ENCODE data around the gene UQCC5. TPM values are rescaled to one million over a fixed set of nuclear protein-coding genes. Genes with fewer than 3 reads are reported as not detected.

The UQCC5 gene
- total RNA-seq, 2 donors from 2014 or later = 3.0 to 16.5 TPM

DNA sequence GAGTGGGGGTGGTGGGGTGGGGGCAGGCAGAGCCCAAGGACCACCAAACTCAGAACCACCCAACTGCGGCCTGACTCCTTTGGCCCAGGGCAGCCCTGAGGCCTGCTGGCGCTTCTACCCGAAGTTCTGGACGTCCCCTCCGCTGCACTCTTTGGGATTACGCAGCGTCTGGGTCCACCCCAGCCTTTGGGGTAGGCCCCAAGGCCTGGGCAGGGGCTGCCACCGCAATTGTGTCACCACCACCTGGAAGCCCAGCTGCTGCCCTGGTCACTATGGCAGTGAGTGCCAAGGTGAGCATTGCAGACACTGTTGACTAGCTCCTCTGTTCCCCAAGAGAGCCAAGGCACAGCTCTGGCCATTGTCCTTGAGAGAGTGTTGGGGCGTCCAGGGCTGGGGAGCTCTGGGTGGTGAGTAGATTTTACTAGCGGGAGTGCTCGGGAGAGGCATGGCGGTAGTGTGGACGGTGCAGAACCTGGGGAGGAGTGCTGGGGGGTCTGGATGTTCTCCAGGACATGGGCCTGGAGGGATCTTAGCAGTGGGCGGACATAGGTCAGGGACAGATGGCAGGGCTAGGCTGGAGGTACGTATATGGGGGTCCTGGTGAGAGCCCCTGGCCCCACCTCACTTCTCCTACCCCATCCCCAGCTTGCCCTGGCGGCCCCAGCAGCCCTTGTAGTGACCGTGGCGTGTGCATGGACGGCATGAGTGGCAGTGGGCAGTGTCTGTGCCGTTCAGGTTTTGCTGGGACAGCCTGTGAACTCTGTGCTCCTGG, 15.5 kb upstream of the UQCC5 start:
- Histone ChIP-seq H3K4me3 (no peak overlapping the region), H3K27me3 (replicated peaks; ENCODE audit: insufficient read depth) (no peaks in the 10 kb centered on the region), H3K9me3 (no peaks in the 10 kb centered on the region), H3K36me3 (no peaks in the 10 kb centered on the region), H3K4me1 (replicated peaks) (no peaks in the 10 kb centered on the region), H3K27ac (no peak overlapping the region)
- no peak for TF ChIP-seq POLR2A (IDR thresholded peaks at IDR 0.05)
- TF ChIP-seq POLR2AphosphoS5 (IDR thresholded peaks at IDR 0.05) = no peak
- TF ChIP-seq, protein P1, sequence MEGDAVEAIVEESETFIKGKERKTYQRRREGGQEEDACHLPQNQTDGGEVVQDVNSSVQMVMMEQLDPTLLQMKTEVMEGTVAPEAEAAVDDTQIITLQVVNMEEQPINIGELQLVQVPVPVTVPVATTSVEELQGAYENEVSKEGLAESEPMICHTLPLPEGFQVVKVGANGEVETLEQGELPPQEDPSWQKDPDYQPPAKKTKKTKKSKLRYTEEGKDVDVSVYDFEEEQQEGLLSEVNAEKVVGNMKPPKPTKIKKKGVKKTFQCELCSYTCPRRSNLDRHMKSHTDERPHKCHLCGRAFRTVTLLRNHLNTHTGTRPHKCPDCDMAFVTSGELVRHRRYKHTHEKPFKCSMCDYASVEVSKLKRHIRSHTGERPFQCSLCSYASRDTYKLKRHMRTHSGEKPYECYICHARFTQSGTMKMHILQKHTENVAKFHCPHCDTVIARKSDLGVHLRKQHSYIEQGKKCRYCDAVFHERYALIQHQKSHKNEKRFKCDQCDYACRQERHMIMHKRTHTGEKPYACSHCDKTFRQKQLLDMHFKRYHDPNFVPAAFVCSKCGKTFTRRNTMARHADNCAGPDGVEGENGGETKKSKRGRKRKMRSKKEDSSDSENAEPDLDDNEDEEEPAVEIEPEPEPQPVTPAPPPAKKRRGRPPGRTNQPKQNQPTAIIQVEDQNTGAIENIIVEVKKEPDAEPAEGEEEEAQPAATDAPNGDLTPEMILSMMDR (IDR thresholded peaks at IDR 0.05) = no peak
- intact Hi-C loops (cut with DNase I) = no loop called here
- no peak for DNase-seq (ENCODE audit: low spot score)
- 92% methylated on average over 19 of the region's 20 CpGs for WGBS

DNA sequence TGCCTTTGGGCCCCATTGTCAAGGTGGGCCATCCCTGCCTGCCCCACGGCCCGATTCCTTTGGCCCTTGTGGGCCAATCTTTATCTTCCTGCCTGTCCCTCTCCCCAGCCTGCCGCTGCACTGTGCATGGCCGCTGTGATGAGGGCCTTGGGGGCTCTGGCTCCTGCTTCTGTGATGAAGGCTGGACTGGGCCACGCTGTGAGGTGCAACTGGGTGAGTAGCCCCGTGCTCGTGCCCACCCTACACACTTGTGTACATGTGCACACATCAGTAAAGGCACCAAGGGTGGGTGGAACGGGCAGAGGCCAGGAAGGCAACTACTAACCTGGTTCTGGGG, 14.9 kb upstream of the UQCC5 start:
- 79% methylated on average over 8 of the region's 8 CpGs for WGBS

DNA sequence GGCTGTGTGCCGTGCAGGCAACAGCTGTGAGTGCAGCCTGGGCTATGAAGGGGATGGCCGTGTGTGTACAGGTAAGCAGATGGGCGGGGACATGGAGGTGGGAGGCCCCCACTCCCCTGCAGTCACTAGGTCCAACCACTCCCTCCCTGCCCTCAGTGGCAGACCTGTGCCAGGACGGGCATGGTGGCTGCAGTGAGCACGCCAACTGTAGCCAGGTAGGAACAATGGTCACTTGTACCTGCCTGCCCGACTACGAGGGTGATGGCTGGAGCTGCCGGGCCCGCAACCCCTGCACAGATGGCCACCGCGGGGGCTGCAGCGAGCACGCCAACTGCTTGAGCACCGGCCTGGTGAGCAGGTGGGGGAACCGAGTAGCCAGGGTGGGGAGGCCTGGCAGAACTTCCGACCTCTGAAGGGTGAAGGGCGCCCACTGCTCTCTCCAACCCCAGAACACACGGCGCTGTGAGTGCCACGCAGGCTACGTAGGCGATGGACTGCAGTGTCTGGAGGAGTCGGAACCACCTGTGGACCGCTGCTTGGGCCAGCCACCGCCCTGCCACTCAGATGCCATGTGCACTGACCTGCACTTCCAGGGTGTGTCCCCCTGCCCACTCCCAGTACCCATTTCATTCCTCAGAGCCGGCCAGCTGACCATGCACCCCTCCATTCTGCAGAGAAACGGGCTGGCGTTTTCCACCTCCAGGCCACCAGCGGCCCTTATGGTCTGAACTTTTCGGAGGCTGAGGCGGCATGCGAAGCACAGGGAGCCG, 14.3 kb upstream of the UQCC5 start:
- Histone ChIP-seq H3K27ac (no peak overlapping the region), H3K27me3 (replicated peaks; ENCODE audit: insufficient read depth) (no peaks in the 10 kb centered on the region), H3K4me1 (replicated peaks) (no peaks in the 10 kb centered on the region), H3K4me3 (no peak overlapping the region), H3K36me3 (no peaks in the 10 kb centered on the region), H3K9me3 (no peaks in the 10 kb centered on the region)
- WGBS = 85% methylated on average over 25 of the region's 33 CpGs
- DNase-seq (ENCODE audit: low spot score) = no peak
- intact Hi-C loops (cut with DNase I) = no loop called here
- TF ChIP-seq POLR2AphosphoS5 (IDR thresholded peaks at IDR 0.05) (no peak), POLR2A (IDR thresholded peaks at IDR 0.05) (no peak)
- TF ChIP-seq, protein P1 (IDR thresholded peaks at IDR 0.05) = no peak

More for the DNA sequence above, 14.9 kb upstream of the UQCC5 start:
- TF ChIP-seq, protein P1 (IDR thresholded peaks at IDR 0.05) = no peak
- no peak for TF ChIP-seq POLR2AphosphoS5 (IDR thresholded peaks at IDR 0.05)
- intact Hi-C loops (cut with DNase I) = no loop called here
- Histone ChIP-seq H3K4me1 (replicated peaks) (no peaks in the 10 kb centered on the region), H3K36me3 (no peaks in the 10 kb centered on the region), H3K27me3 (replicated peaks; ENCODE audit: insufficient read depth) (no peaks in the 10 kb centered on the region), H3K27ac (no peak overlapping the region), H3K9me3 (no peaks in the 10 kb centered on the region), H3K4me3 (no peak overlapping the region)
- DNase-seq (ENCODE audit: low spot score) = no peak

DNA sequence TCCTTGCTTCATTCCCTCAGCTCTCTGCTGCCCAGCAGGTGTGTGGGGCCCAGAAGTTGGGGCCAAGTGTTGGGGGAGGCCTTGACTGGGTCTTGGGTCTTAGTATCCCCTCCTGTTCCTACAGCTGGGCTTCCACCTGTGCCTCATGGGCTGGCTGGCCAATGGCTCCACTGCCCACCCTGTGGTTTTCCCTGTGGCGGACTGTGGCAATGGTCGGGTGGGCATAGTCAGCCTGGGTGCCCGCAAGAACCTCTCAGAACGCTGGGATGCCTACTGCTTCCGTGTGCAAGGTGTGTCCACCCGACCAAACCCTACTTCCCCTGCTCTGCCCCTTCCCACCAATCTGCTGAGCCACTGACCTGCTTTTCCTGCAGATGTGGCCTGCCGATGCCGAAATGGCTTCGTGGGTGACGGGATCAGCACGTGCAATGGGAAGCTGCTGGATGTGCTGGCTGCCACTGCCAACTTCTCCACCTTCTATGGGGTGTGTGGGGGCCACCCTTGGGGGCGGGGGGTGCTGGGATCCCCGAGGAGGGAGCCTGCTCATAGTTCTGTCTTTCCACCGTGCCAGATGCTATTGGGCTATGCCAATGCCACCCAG, 13.7 kb upstream of the UQCC5 start:
- no peak for DNase-seq (ENCODE audit: low spot score)
- 91% methylated on average over 14 of the region's 14 CpGs for WGBS

More for the DNA sequence above, 13.7 kb upstream of the UQCC5 start:
- no peak overlapping the region for H3K4me3 ChIP-seq
- H3K27me3 ChIP-seq (replicated peaks; ENCODE audit: insufficient read depth) = no peaks in the 10 kb centered on the region
- no peaks in the 10 kb centered on the region for H3K9me3 ChIP-seq
- intact Hi-C loops (cut with DNase I) = no loop called here
- TF ChIP-seq POLR2AphosphoS5 (IDR thresholded peaks at IDR 0.05) (no peak), POLR2A (IDR thresholded peaks at IDR 0.05) (no peak)
- TF ChIP-seq, protein P1 (IDR thresholded peaks at IDR 0.05) = no peak
- H3K36me3 ChIP-seq = no peaks in the 10 kb centered on the region
- H3K27ac ChIP-seq = no peak overlapping the region
- no peaks in the 10 kb centered on the region for H3K4me1 ChIP-seq (replicated peaks)

All from prostate gland (tissue), 2 donors.